ENCODE data around the gene SPDYE4.

- TF ChIP-seq CTCF (IDR thresholded peaks at IDR 0.05): no peak
- TF ChIP-seq POLR2A (IDR thresholded peaks at IDR 0.05): no peak
Observed at GRCh38 chr17:8708025-8708461, 50.3 kb downstream of the SPDYE4 start.
